NT2/D1 (cell line): Measurements from ENCODE around the gene CLDN8.

ENCODE experiments used
- SUZ12 ChIP-seq: IDR thresholded peaks from 2 replicates; pipeline ENCODE4 v1.6.1; 2011; ENCODE audit not compliant: insufficient read length, insufficient read depth; ENCODE audit errors: extremely low read depth
- YY1 ChIP-seq: IDR thresholded peaks from 2 replicates; pipeline ENCODE4 v1.6.1; 2011; ENCODE audit not compliant: insufficient read length, insufficient read depth
- ZNF274 ChIP-seq: IDR thresholded peaks from 2 replicates; pipeline ENCODE4 v1.6.1; 2011; ENCODE audit warnings: mild to moderate bottlenecking, low read depth, low read length

- TF ChIP-seq ZNF274, result no peak
- no peak for TF ChIP-seq SUZ12
- TF ChIP-seq YY1, result no peak
These were observed 22.3 kb upstream of the CLDN8 start for GRCh38 chr21:30238168-30238567.
